Keratinocyte (primary cell): ENCODE measurements around the gene LCT. TPM values are rescaled to one million over a fixed set of nuclear protein-coding genes. Genes with fewer than 3 reads are reported as not detected.
"Not testable (repeated sequence)": the region's sequence is repeated elsewhere in the genome, so short reads cannot be mapped to it uniquely, and the experiment has no call there.

ENCODE experiments used
- DNase-seq: peaks from one replicate; pipeline ENCODE4 v3.0.0-alpha.2; 2011; ENCODE audit warnings: low read depth, missing footprints, low spot score
- FAIRE-seq: peaks from 2 replicates; lab custom pipeline; 2011; peaks lifted over from hg19 to GRCh38; lab: Jason Lieb, UNC
- H2AFZ ChIP-seq: 2 replicates; pipeline ENCODE4 v1.6.0; 2012; ENCODE audit warnings: low read length, control low read depth, inconsistent platforms; ENCODE audit not compliant: control insufficient read depth
- H3K27ac ChIP-seq: 2 replicates; pipeline ENCODE4 v1.5.1; 2011; ENCODE audit warnings: low read length; ENCODE audit not compliant: control insufficient read depth, insufficient read depth
- H3K27me3 ChIP-seq: 3 replicates; pipeline ENCODE4 v1.6.0; 2011; ENCODE audit warnings: low read length; ENCODE audit not compliant: control insufficient read depth, insufficient read depth; ENCODE audit errors: extremely low read depth
- H3K36me3 ChIP-seq, 2 experiments: 2 replicates in 1 of 2; 3 replicates in 1 of 2; pipeline ENCODE4 v1.5.1; 2011; ENCODE audit warnings: low read length in 2 of 2, mild to moderate bottlenecking in 1 of 2; ENCODE audit not compliant: control insufficient read depth in 2 of 2, insufficient read depth in 2 of 2; ENCODE audit errors: extremely low read depth in 1 of 2
- H3K4me1 ChIP-seq: 3 replicates; pipeline ENCODE4 v1.5.1; 2011; ENCODE audit warnings: low read length; ENCODE audit not compliant: control insufficient read depth, insufficient read depth; ENCODE audit errors: extremely low read depth
- H3K4me2 ChIP-seq: 3 replicates; pipeline ENCODE4 v1.6.0; 2011; ENCODE audit warnings: low read depth, low read length; ENCODE audit not compliant: control insufficient read depth, insufficient read depth; ENCODE audit errors: extremely low read depth
- H3K4me3 ChIP-seq, 3 experiments: fragments of 200-600 bp in 1 of 3; sonication (generic) in 1 of 3; 2 replicates in 2 of 3; 3 replicates in 1 of 3; pipeline ENCODE4 v1.5.1; 2011 to 2016; ENCODE audit warnings: low read length in 3 of 3, mild to moderate bottlenecking in 3 of 3, control low read depth in 2 of 3, inconsistent platforms in 1 of 3, low read depth in 1 of 3, mixed read lengths in 1 of 3, mixed run types in 1 of 3, moderate library complexity in 1 of 3; ENCODE audit not compliant: control insufficient read depth in 2 of 3, insufficient read depth in 2 of 3; ENCODE audit errors: extremely low read depth in 1 of 3
- H3K79me2 ChIP-seq: 2 replicates; pipeline ENCODE4 v1.6.0; 2012; ENCODE audit warnings: low read length; ENCODE audit not compliant: control insufficient read depth, insufficient read depth
- H3K9ac ChIP-seq: 3 replicates; pipeline ENCODE4 v1.6.0; 2011; ENCODE audit warnings: low read length; ENCODE audit not compliant: control insufficient read depth, insufficient read depth; ENCODE audit errors: extremely low read depth
- H3K9me1 ChIP-seq: 3 replicates; pipeline ENCODE4 v1.6.0; 2011; ENCODE audit warnings: low read length; ENCODE audit not compliant: control insufficient read depth, insufficient read depth; ENCODE audit errors: extremely low read depth
- H3K9me3 ChIP-seq: 2 replicates; pipeline ENCODE4 v1.5.1; 2012; ENCODE audit warnings: low read depth, low read length; ENCODE audit not compliant: control insufficient read depth
- H4K20me1 ChIP-seq: 3 replicates; pipeline ENCODE4 v1.6.0; 2011; ENCODE audit warnings: low read length; ENCODE audit not compliant: control insufficient read depth, insufficient read depth; ENCODE audit errors: extremely low read depth
- EZH2 ChIP-seq: IDR thresholded peaks from one replicate; pipeline ENCODE4 v1.6.1; 2012; ENCODE audit warnings: inconsistent platforms, mild to moderate bottlenecking, low read length, moderate library complexity
- dilution Hi-C: fragments of 300-500 bp; cut with MboI; formaldehyde crosslinking; loops from one replicate; pipeline ENCODE4 v1.7.0; 2020; ENCODE audit warnings: low sequenced_read_pairs; ENCODE audit not compliant: extremely low pct_ligation_motif_present
- polyA plus RNA-seq, 5 experiments: library from polyadenylated mRNA; depleted of rRNA in 3 of 5; stranded (reverse) in 3 of 5; stranded (forward) in 1 of 5; unstranded in 1 of 5; fragments of >200 nt; gene quantifications; 1 replicate in 1 of 5; 2 replicates in 3 of 5; 3 replicates in 1 of 5; pipeline versions ENCODE4 v1.2.1 to v1.2.3, GENCODE V29; 2011 to 2012; ENCODE audit warnings: missing spikeins in 2 of 5, low read depth in 1 of 5, low replicate concordance in 1 of 5
- TF ChIP-seq, protein P1 (sequence below), 3 experiments: IDR thresholded peaks in 1 of 3; conservative IDR thresholded peaks in 1 of 3; optimal IDR thresholded peaks in 1 of 3; 2 replicates in 2 of 3; 3 replicates in 1 of 3; pipeline versions ENCODE3 to v1.5.1; 2011; ENCODE audit warnings: low read length in 3 of 3, mild to moderate bottlenecking in 3 of 3, moderate library complexity in 2 of 3, control low read depth in 1 of 3, inconsistent platforms in 1 of 3; ENCODE audit not compliant: insufficient read depth in 2 of 3; ENCODE audit errors: extremely low read depth in 1 of 3

LCT gene
- polyA plus RNA-seq, 1 donor (not counting 4 experiments of a cell fraction or from before 2014, with no cell fraction given), result 0.01 TPM

- dilution Hi-C loops, result no loop called here
- no peaks in the 10 kb centered on the region for H3K9me3 ChIP-seq
- H3K9me1 ChIP-seq, result no peaks in the 10 kb centered on the region
- H3K9ac ChIP-seq, result no peak overlapping the region
- H3K79me2 ChIP-seq, result no peaks in the 10 kb centered on the region
- FAIRE-seq, result no peak
- H2AFZ ChIP-seq, result no peak overlapping the region
- no peaks in the 10 kb centered on the region for H4K20me1 ChIP-seq
- H3K4me3 ChIP-seq, result no peak overlapping the region
- no peak for TF ChIP-seq EZH2
- TF ChIP-seq, protein P1, sequence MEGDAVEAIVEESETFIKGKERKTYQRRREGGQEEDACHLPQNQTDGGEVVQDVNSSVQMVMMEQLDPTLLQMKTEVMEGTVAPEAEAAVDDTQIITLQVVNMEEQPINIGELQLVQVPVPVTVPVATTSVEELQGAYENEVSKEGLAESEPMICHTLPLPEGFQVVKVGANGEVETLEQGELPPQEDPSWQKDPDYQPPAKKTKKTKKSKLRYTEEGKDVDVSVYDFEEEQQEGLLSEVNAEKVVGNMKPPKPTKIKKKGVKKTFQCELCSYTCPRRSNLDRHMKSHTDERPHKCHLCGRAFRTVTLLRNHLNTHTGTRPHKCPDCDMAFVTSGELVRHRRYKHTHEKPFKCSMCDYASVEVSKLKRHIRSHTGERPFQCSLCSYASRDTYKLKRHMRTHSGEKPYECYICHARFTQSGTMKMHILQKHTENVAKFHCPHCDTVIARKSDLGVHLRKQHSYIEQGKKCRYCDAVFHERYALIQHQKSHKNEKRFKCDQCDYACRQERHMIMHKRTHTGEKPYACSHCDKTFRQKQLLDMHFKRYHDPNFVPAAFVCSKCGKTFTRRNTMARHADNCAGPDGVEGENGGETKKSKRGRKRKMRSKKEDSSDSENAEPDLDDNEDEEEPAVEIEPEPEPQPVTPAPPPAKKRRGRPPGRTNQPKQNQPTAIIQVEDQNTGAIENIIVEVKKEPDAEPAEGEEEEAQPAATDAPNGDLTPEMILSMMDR (optimal IDR thresholded peaks at IDR 0.05 in 1 of 3, IDR thresholded peaks at IDR 0.05 in 1 of 3, conservative IDR thresholded peaks at IDR 0.05 in 1 of 3; ENCODE audit: extremely low read depth in 1 of 3, insufficient read depth in 2 of 3, low read length in 3 of 3), result no peak
- no peak overlapping the region for H3K4me2 ChIP-seq
- no peak for DNase-seq
- H3K27me3 ChIP-seq, result no peaks in the 10 kb centered on the region
- no peak overlapping the region for H3K27ac ChIP-seq
- H3K36me3 ChIP-seq, result no peaks in the 10 kb centered on the region
- no peaks in the 10 kb centered on the region for H3K4me1 ChIP-seq
Observed at GRCh38 chr2:135812907-135813511, 24.0 kb downstream of the LCT start.

DNA sequence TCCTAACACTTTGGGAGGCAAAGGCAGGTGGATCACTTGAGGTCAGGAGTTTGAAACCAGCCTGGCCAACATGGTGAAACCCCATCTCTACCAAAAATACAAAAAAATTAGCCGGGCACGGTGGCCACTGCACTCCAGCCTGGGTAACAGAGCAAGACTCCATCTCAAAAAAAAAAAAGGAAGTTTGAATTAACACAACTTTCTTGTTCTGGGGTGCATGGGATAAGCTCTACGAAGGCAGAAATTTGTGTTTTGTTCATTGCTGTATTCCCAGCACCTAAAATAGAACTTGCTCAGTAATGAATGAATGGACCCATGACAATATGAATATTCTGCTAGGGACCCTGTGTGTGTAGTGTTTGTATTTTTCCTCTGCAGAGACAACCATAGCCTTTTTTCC lies 29.1 kb downstream of the LCT start:
- DNase-seq, FAIRE-seq, H3K9me1 ChIP-seq, H3K36me3 ChIP-seq, H3K27ac ChIP-seq, H3K4me1 ChIP-seq, H2AFZ ChIP-seq, H3K4me2 ChIP-seq, H3K9ac ChIP-seq, dilution Hi-C loops, H3K79me2 ChIP-seq, H3K27me3 ChIP-seq, H3K9me3 ChIP-seq, H4K20me1 ChIP-seq, H3K4me3 ChIP-seq: not testable (repeated sequence)

GRCh38 chr2:135803278-135803677 lies 33.7 kb downstream of the LCT start:
- TF ChIP-seq, protein P1 (optimal IDR thresholded peaks at IDR 0.05 in 1 of 3, IDR thresholded peaks at IDR 0.05 in 1 of 3, conservative IDR thresholded peaks at IDR 0.05 in 1 of 3; ENCODE audit: extremely low read depth in 1 of 3, insufficient read depth in 2 of 3, low read length in 3 of 3), result no peak
- no peak for TF ChIP-seq EZH2
- FAIRE-seq (no peak), DNase-seq (no peak)
- H3K9me3 ChIP-seq, result no peaks in the 10 kb centered on the region
- no peak overlapping the region for H3K27ac ChIP-seq
- H2AFZ ChIP-seq, result no peak overlapping the region
- H3K27me3 ChIP-seq, result no peaks in the 10 kb centered on the region
- no peaks in the 10 kb centered on the region for H4K20me1 ChIP-seq
- H3K4me3 ChIP-seq, result no peak overlapping the region
- H3K79me2 ChIP-seq, result no peaks in the 10 kb centered on the region
- H3K4me2 ChIP-seq, result no peak overlapping the region
- H3K4me1 ChIP-seq, result peaks cover under 1% of the 10 kb centered on the region
- dilution Hi-C loops, result no loop called here
- no peak overlapping the region for H3K9ac ChIP-seq
- no peaks in the 10 kb centered on the region for H3K9me1 ChIP-seq
- H3K36me3 ChIP-seq, result no peaks in the 10 kb centered on the region
